ENCODE data around the gene TNFRSF19. TPM values are rescaled to one million over a fixed set of nuclear protein-coding genes. Genes with fewer than 3 reads are reported as not detected.

Gene TNFRSF19
- total RNA-seq, 1 experiment from 2014 or later: 0.33 TPM

GRCh38 chr13:23605831-23606230 lies 35.6 kb downstream of the TNFRSF19 start:
- DNase-seq (ENCODE audit: low spot score): no peak

- DNase-seq (ENCODE audit: low spot score): no peak
Measured at GRCh38 chr13:23608138-23608537, 37.9 kb downstream of the TNFRSF19 start.

GRCh38 chr13:23608701-23609413 lies 38.6 kb downstream of the TNFRSF19 start:
- DNase-seq (ENCODE audit: low spot score): no peak

- peak; percentile 41 for DNase-seq (ENCODE audit: low spot score)
Measured at GRCh38 chr13:23609414-23609760, 39.2 kb downstream of the TNFRSF19 start.

- peak; percentile 15 for DNase-seq (ENCODE audit: low spot score)
Measured at GRCh38 chr13:23609874-23610576, 39.8 kb downstream of the TNFRSF19 start.

- no peak for DNase-seq (ENCODE audit: low spot score)
Measured at GRCh38 chr13:23610966-23611491, 40.8 kb downstream of the TNFRSF19 start.

- DNase-seq (ENCODE audit: low spot score): no peak
Measured at GRCh38 chr13:23612182-23612581, 42.0 kb downstream of the TNFRSF19 start.

- DNase-seq (ENCODE audit: low spot score): no peak
Measured at GRCh38 chr13:23612731-23613130, 42.5 kb downstream of the TNFRSF19 start.

- DNase-seq (ENCODE audit: low spot score): no peak
Measured at GRCh38 chr13:23613596-23613995, 43.4 kb downstream of the TNFRSF19 start.

GRCh38 chr13:23615395-23616081 lies 45.3 kb downstream of the TNFRSF19 start:
- no peak for DNase-seq (ENCODE audit: low spot score)

GRCh38 chr13:23616228-23616627 lies 46.0 kb downstream of the TNFRSF19 start:
- DNase-seq (ENCODE audit: low spot score): no peak

- DNase-seq (ENCODE audit: low spot score): peak; percentile 28
Measured at GRCh38 chr13:23617551-23618024, 47.4 kb downstream of the TNFRSF19 start.

GRCh38 chr13:23618341-23618740 lies 48.1 kb downstream of the TNFRSF19 start:
- DNase-seq (ENCODE audit: low spot score): peak; percentile 69

GRCh38 chr13:23619068-23619855 lies 49.0 kb downstream of the TNFRSF19 start:
- no peak for DNase-seq (ENCODE audit: low spot score)

- no peak for DNase-seq (ENCODE audit: low spot score)
Measured at GRCh38 chr13:23620211-23620610, 50.0 kb downstream of the TNFRSF19 start.

GRCh38 chr13:23620613-23621315 lies 50.6 kb downstream of the TNFRSF19 start:
- no peak for DNase-seq (ENCODE audit: low spot score)

- DNase-seq (ENCODE audit: low spot score): no peak
Measured at GRCh38 chr13:23621316-23621645, 51.1 kb downstream of the TNFRSF19 start.

GRCh38 chr13:23622985-23623384 lies 52.8 kb downstream of the TNFRSF19 start:
- DNase-seq (ENCODE audit: low spot score): no peak

- DNase-seq (ENCODE audit: low spot score): no peak
Measured at GRCh38 chr13:23623394-23623793, 53.2 kb downstream of the TNFRSF19 start.

- no peak for DNase-seq (ENCODE audit: low spot score)
Measured at GRCh38 chr13:23626700-23627099, 56.5 kb downstream of the TNFRSF19 start.

GRCh38 chr13:23627410-23627809 lies 57.2 kb downstream of the TNFRSF19 start:
- no peak for DNase-seq (ENCODE audit: low spot score)

All from H4 (cell line).